ENCODE measurements around the gene TLL2. TPM values are rescaled to one million over a fixed set of nuclear protein-coding genes. Genes with fewer than 3 reads are reported as not detected.

The TLL2 gene
- total and polyA plus RNA-seq, 11 donors = 1.8 to 8.6 (median 4.6) TPM

DNA sequence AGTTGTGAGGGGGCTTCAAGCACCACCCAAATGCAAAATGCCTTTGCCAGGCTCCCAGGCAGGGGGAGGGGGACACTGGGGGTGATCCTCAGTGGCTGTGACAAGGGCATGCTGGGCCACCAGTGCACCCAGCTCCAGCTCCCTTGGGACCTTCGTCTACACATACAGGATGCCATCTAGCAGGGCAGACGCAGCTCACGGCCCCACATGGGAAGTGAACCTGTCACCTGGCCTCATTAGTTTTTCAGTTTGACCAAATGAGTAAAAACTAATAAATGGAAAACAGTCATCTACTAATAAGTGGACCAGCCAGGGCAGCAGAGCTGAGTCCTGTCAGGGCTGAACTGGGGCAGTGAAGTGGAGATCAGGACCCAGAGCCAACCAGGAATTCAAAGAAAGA is 50.2 kb downstream of the TLL2 start:
- H3K27ac ChIP-seq = no peak overlapping the region
- WGBS, 4 donors = 68 to 81% (median 78%) methylated on average over 3 of the region's 3 CpGs
- no peaks in the 10 kb centered on the region for H3K4me1 ChIP-seq
- peaks cover 0 to 6% (median 0%) of the 10 kb centered on the region in 12 donors for H3K9me3 ChIP-seq
- ATAC-seq (no peak), DNase-seq (no peak)
- no peaks in the 10 kb centered on the region for H3K36me3 ChIP-seq
- no peaks in the 10 kb centered on the region for H3K27me3 ChIP-seq
- no peak overlapping the region for H3K4me3 ChIP-seq
- intact Hi-C loops (cut with DNase I) = no loop called here
- TF ChIP-seq, protein P1, sequence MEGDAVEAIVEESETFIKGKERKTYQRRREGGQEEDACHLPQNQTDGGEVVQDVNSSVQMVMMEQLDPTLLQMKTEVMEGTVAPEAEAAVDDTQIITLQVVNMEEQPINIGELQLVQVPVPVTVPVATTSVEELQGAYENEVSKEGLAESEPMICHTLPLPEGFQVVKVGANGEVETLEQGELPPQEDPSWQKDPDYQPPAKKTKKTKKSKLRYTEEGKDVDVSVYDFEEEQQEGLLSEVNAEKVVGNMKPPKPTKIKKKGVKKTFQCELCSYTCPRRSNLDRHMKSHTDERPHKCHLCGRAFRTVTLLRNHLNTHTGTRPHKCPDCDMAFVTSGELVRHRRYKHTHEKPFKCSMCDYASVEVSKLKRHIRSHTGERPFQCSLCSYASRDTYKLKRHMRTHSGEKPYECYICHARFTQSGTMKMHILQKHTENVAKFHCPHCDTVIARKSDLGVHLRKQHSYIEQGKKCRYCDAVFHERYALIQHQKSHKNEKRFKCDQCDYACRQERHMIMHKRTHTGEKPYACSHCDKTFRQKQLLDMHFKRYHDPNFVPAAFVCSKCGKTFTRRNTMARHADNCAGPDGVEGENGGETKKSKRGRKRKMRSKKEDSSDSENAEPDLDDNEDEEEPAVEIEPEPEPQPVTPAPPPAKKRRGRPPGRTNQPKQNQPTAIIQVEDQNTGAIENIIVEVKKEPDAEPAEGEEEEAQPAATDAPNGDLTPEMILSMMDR (IDR thresholded peaks at IDR 0.05) = no peak
- TF ChIP-seq POLR2A (IDR thresholded peaks at IDR 0.05) = no peak

DNA sequence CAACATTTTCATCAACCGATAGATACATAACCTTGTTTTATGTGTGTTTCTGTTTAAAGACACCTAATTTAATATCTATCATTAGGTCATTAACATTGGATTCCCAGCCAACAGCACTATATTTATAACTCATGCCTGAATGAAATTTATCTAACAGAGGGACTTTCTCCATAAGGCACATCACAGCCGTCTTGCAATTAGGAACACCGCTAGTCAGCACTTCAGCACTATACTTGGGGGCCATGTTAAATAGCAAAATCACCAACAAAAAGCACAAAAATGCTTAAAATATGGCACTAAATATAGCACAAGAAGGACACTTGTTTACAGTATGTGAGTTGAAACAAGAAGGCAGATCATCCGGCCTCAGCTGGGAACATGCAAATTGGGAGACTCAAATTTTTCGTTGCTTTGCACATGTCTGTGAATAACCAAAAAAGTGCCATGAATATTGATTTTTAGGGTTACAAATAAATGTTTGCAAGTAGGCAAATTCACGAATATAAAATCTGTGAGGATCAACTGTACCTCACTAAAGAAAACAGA is 51.0 kb downstream of the TLL2 start:
- H3K4me3 ChIP-seq = no peak overlapping the region
- no peaks in the 10 kb centered on the region for H3K4me1 ChIP-seq
- H3K27me3 ChIP-seq = no peaks in the 10 kb centered on the region
- TF ChIP-seq, protein P1 (IDR thresholded peaks at IDR 0.05) = no peak
- no peak for TF ChIP-seq POLR2A (IDR thresholded peaks at IDR 0.05)
- intact Hi-C loops (cut with DNase I) = no loop called here
- ATAC-seq (no peak), DNase-seq (no peak)
- no peak overlapping the region for H3K27ac ChIP-seq
- WGBS, 4 donors = 71 to 83% (median 76%) methylated on average over 6 of the region's 6 CpGs
- H3K9me3 ChIP-seq = peaks cover 0 to 6% (median 0%) of the 10 kb centered on the region in 12 donors
- no peaks in the 10 kb centered on the region for H3K36me3 ChIP-seq

DNA sequence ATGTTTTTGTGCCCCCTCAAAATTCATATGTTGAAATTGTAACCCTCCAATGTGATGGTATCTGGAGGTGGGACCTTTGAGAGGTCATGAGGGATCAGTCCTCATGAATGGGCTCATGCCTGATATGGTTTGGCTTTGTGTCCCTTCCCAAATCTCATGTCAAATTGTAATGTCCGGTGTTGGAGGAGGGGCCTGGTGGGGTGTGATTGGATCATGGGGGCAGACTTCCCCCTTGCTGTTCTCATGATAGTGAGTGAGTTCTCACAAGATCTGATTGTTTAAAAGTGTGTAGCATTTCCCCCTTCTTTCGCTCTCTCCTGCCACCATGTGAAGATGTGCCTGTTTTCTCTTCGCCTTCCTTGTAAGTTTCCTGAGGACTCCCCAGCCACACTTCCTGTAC is 53.4 kb downstream of the TLL2 start:
- Histone ChIP-seq H3K27ac (no peak overlapping the region), H3K36me3 (no peaks in the 10 kb centered on the region), H3K4me1 (no peaks in the 10 kb centered on the region), H3K27me3 (no peaks in the 10 kb centered on the region), H3K4me3 (no peak overlapping the region), H3K9me3 (peaks cover 0 to 6% (median 0%) of the 10 kb centered on the region in 12 donors)
- DNase-seq (peak in 1 of 5 donors; percentile 1), ATAC-seq (no peak)
- WGBS, 4 donors = 88 to 95% (median 94%) methylated on average over 3 of the region's 3 CpGs
- TF ChIP-seq POLR2A (IDR thresholded peaks at IDR 0.05) = no peak
- TF ChIP-seq, protein P1 (IDR thresholded peaks at IDR 0.05) = no peak
- intact Hi-C loops (cut with DNase I) = no loop called here

DNA sequence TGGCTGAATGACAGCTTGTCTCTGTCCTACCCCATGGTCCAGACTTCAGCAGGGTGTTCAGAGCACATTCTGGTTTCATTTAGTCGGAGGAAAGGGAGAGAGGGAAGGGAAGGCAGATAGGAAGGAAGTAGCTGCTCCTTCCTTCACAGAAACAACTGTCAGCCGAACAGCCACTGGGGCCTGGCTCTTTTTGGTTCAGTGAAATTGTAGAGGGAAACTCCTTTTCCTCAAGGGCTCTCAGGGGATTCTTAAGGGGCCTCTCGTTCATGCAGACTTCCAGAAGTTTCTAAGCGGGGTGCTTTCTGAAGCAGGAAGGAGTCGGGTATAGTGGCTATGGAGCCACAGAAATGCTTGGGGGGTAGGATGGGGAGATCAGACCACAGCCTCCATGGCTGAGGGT is 56.4 kb downstream of the TLL2 start:
- intact Hi-C loops (cut with DNase I) = no loop called here
- ATAC-seq (no peak), DNase-seq (peak in 1 of 5 donors; percentile 6)
- 51 to 66% (median 58%) methylated on average over 5 of the region's 5 CpGs for WGBS, 4 donors
- Histone ChIP-seq H3K27ac (no peak overlapping the region), H3K4me3 (no peak overlapping the region), H3K27me3 (no peaks in the 10 kb centered on the region), H3K9me3 (peaks cover 0 to 6% (median 0%) of the 10 kb centered on the region in 12 donors), H3K36me3 (no peaks in the 10 kb centered on the region), H3K4me1 (no peaks in the 10 kb centered on the region)
- TF ChIP-seq, protein P1 (IDR thresholded peaks at IDR 0.05) = no peak
- no peak for TF ChIP-seq POLR2A (IDR thresholded peaks at IDR 0.05)
